ENCODE measurements around the gene NBEAL2. TPM values are rescaled to one million over a fixed set of nuclear protein-coding genes. Genes with fewer than 3 reads are reported as not detected.

NBEAL2 gene
- polyA plus RNA-seq, 4 donors: 25.5 to 51.8 (median 40.5) TPM

DNA sequence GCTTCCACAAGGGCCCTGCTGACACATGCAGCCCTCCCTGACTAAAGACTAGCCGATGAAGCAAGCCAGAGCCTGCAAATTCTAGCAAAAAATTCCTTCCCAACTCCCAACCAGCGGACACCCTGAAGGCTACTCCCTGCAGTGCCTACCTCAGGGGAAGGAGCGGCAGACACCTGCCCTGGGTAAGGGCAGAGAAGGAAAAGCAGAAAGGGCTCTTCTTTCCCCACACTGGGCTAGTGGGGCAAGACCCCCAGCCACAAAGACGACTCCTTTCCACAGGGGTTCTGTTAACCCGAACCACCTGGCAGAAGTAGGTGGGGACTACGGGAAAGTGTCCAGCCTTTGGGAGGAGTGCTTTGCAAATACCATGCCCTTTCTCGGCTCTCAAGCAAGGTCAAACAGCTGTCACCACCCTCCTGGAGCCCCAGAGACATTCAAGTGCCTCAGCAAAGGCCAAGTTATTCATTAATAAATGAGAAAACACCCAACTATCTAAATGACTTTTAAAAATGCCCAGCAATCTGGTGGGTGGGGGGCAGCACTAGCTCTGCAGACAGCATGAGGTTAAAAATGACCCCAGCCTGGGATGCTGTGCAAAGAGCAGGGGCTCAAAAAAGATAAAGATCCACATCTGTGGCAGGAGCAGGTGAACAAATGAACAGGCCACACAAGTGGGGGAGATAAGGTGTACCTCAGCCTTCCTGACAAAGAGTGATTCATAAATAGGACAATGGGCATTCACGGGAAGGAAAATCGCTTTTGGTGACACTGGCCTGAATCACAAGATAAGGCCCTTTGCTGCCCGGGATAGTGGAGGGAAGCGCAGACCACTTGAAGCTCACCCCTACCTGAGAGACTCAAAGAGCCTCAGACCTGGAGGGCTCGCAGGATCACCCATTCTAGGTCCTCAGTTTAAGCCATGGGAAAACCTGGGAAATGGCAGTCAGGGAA, 36.0 kb upstream of the NBEAL2 start:
- DNase-seq (ENCODE audit: low read depth in 4 of 4, low spot score in 2 of 4): no peak

DNA sequence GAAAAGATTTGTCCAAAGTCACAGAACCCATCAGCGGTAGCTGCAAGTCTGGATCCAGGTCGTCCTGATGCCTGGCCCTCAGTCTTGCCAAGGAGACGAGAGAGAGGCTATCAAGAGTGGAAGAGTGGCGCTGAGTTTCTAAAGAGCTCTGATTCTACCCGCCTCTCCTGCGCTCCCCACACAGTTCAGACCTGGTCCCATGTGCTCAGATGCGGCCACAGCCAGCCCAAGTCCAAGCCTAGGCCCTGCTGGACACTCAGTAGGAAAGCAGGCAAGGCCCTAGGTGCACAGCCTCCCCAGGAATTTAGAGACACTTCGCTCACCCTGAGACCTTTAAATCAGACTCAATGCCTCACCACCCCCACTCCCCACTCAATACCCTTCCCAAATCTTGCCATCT, 35.3 kb upstream of the NBEAL2 start:
- no peak for DNase-seq (ENCODE audit: low read depth in 4 of 4, low spot score in 2 of 4)

DNA sequence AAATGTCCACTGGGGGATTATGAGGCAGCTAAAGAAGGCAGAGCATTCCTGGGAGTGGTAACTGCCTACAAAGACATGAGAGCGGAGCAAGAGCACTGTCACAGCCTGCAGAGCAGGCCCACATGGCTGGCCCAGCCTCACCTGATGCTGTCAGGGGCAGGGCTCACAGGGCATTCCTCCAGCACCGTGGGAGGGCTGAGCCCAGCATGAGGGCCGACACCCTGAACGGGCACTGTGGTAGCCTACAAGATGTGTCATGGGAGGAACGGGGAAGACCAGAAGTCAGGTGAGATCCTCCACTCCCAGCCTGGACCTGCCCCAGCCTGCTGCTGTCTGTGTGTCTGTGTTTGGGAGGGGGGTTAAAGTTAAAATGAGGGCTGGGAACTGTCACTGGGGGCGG, 33.0 kb upstream of the NBEAL2 start:
- DNase-seq (ENCODE audit: low read depth in 4 of 4, low spot score in 2 of 4): no peak

DNA sequence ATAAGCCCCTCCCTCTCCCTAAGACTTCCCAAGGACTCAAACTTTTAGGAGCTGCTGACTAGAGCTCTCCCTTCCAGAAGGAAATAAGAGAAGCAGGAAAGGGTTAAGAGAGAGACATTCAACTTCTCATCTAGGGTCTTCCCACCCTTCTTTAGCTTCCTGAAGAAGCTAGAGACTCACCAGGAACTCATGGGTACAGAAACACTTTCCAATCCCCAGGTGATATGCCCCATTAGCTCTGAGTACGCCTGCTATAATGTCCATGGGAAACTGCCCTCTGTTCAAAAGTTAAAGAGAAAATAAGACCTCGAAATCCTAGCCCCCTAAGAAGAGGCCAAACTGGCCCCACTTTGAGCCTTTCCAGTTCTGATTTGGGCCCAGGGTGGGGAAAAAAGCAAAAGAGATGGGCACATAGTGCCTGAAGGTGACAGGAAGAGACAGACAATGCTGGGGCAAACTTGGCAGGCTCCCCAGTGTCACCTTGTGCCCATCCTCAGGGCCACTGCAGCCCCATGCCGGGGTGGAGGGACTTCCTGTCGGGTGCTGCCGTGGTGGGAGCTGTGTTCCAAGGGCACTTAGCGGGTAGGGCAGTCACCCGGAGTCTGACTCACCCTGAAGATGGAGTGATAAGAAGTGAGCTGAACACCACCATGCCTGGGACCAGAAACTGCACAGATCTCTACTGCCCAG, 32.5 kb upstream of the NBEAL2 start:
- DNase-seq (ENCODE audit: low read depth in 4 of 4, low spot score in 2 of 4): no peak

DNA sequence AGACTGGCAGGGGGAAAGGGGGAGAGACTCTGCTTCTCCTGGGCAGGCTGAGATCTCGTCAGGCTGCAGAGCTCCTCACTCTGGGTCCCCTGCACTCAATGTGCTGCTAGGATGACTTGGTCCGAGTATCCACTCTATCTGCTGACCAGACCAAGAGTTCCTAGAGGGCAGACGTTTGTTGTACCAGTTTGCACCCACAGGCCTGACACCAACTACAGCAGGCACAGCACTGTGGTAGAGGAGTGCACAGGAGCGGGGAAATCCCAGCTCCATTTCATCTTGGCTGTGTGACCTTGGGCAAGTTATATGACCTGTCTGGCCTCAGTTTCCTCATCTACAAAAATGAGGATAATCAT, 31.9 kb upstream of the NBEAL2 start:
- no peak for DNase-seq (ENCODE audit: low read depth in 4 of 4, low spot score in 2 of 4)

DNA sequence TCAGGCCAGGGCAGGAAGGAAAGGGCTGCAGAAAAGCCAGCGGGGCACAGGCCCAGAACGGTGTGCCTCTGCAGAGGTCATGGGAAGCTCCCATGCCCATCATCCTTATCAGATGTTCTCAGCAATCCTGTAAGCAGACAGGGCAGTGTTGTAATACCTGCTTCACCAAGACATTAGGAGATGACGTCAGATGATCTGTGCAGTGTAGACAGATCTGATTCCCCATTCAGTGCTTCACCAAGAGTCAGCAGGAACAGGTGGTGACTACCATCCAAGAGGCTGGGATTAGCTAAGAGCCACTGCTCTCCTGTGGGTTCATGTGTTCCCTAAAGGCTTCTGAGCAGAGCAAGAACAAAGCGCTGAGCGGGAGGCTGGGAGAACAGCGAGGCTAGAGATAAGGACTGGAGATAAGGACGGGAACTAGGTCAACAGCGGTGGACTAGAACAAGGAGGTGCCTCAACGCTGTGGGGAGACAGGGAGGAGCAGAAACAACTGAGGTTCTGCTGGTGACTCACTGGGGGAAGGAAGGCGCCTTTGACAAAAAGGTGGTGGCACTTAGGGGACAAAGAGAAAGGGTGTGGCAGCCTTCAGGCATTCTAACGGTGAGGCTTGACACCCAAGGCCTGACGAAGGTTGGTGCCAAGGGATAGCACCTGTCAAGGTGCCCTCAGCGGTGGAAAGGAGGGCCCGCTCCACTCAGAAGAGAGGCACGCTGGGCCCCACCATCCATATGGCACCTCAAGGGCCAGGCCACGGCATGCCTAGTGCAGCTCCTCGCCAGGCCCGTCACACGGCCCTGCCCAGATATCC, 31.3 kb upstream of the NBEAL2 start:
- DNase-seq (ENCODE audit: low read depth in 4 of 4, low spot score in 2 of 4): no peak

DNA sequence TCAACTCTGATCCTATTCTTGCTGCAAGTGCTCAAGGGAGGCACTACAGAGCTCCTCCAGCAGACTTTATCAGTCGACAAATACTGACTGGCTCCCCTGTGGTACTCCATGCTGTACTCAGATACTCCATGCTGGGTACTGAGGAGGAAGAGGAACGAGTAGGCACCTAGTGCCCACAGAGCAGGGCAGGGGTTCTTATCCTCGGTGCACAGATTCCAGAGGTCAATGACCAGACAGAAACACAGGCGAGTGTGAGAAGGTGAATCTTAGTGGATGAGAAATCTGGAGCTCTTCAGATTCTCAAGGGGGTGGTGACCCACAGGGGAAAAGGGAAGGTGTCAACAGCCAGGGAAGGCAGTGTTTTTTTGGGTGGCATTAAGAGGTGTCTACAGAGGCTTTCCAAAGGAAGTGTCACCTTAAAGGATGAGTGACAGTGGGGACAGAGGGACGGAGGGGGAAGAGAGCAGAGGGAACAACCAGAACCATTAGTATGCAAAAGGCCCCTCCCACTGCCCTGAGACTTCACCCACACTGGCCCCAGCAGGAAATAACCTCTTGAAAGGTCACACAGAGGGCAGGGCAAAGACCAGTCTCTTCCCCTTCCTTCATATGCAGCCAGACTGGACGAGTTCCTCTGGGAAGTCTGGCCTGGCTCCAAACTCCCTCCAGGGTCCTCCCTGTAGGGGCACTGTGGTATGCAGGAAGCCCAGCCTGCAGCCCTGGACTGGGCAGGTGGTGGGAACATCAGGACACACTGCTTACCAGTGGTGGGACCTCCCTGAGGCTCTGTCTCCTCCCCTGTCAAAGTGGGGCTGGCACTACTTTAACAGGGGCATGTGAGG, 30.4 kb upstream of the NBEAL2 start:
- DNase-seq (ENCODE audit: low read depth in 4 of 4, low spot score in 2 of 4): no peak

DNA sequence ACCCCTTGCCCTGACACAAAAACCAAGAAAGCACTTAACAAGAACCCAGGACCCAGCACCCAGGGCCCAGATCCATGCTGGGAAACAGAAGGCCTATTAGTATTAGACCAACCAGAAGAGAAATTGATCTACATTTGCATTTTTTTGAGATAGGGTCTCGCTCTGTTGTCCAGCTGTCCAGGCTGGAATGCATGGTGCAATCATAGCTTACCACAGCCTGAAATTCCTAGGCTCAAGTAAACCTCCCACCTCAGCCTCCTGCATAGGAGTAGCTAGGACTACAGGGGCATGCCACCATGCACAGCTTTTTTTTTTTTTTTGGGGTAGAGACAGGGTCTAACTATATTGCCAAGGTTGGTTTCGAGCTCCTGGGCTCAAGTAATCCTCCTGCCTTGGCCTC, 29.3 kb upstream of the NBEAL2 start:
- no peak for DNase-seq (ENCODE audit: low read depth in 4 of 4, low spot score in 2 of 4)

DNA sequence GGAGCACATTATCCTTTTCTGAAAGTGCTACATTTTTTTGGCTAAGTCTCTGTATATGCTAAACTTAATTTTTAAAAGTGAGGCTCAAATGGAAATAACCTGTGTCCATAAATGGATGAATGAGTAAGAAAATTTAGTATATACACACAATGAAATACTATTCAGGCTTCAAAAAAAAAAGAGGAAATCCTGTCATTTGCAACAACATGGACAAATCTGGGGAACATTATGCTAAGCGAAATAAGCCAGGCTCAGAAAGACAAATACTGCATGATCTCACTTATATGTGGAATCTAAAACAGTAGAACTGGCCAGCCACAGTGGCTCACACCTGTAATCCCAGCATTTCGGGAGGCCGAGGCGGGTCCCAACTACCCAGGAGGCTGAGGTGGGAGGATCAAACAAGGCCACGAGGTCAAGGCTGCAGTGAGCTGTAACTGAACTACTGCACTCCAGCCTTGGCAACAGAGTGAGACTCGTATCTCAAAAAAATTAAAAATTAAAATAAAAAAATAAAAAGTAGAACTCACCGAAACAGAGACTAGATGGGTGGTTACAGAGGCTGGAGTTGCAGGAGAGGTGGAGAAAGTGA, 28.7 kb upstream of the NBEAL2 start:
- no peak for DNase-seq (ENCODE audit: low read depth in 4 of 4, low spot score in 2 of 4)

DNA sequence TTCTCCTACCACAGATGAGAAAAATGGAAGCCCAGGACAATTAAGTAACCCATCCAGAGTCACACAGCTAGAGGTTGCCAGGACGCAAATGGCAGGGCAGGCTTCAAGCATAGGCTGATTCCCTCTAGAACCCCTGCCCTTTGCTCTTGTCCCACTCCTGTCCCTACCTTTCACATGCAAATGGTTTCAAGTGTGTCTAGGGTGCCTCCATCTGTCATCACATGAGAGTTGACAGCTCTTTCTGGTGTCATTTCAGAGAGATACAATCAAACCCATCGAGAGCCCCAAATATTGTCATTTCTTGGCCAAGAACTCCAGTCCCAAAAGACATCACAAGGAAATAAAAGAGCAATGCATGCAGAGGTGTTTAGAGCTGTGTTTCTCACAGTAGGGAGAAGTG, 26.7 kb upstream of the NBEAL2 start:
- no peak for DNase-seq (ENCODE audit: low read depth in 4 of 4, low spot score in 2 of 4)

DNA sequence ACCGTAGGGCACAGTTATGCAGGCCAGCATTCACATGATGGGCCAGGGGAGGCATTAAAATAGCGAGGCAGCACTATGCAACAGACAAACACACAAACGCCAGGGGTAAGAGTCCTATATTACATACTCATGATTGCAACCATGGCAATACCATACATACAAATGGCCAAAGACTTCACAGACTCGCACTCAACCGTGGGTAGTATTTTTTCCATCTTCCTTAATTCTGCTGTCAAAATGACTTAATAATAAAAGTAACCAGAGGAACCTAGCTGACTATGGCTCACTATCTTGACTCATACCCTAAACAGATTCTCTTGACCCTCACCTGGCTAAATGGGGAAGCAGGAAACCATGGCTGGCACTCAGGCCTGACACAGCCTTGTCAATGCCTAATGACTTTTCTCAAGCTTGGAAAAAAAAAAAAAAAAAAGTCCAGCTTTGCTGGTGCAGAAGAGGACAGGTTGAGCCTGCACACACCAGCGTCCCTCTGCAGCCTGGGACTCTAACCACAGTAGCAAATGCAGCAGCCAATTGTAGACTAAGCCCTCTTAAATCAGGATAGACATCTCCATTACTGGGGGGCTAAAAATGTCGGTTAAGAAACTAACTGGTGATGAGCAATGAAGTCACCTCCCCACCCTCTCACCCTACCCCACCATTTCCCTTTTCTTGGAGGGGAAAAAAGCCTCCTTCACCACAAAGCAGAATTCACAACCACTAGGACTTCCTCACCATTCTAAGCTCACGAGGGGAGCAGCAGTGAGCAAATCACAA, 26.0 kb upstream of the NBEAL2 start:
- DNase-seq (ENCODE audit: low read depth in 4 of 4, low spot score in 2 of 4): no peak

DNA sequence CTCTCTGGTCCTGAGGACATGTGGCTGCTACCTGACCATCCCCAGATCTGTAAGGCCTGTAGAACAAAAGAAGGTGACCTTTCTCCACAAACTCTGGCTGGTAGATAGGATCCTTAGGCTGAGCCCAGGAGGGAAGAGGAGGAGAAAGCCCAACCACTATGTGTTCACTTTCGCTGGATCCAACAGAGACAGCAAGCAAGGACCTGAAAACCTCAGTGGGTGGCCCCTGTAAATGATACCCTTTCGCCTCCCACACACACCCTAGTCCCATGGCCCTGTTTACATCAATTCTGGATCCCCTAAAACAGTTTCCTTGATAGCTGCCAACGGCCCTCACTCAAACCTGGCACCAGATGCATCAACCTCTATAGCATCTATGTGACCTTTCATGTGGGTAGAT, 25.3 kb upstream of the NBEAL2 start:
- DNase-seq (ENCODE audit: low read depth in 4 of 4, low spot score in 2 of 4): no peak

DNA sequence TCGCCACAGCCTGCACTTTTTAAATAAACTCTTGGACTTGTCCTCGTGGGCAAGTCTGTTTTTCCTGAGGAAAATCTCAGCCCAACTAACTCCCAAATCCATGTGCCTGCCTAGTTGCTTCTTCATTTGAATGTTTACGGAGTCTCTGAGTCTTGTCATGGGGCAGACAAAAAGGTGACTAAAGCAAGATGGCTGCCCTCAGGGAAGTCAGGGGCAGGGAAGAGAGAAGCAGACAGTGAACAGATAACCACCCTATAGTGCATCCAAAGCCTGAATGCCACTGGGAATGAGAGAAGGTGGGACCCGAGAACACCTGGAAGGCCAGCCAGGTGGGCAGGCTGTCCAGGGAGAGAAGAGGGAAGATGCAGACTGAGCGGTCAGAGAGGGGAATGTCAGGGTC, 24.3 kb upstream of the NBEAL2 start:
- DNase-seq (ENCODE audit: low read depth in 4 of 4, low spot score in 2 of 4): no peak

DNA sequence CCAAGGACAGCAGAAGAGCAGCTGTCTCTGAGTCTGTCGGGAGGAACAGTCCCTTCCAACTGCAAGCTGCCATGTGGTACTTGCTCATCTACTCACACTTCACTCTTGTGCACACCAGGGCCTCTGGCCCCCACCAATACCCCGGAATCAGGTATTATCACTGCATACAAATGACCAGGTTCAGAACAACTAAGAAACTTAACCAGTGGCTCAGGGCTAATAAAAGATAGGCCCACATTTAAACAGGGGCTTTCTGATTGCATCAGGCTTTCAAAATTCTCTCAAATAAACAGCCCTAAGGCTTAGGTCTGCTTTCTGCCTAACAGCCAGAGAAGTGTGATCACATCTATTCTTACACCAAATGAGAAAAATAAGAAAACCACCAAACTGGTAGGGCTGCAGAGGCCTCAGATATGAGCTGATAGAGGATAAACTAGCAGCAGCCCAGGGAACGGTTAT, 23.6 kb upstream of the NBEAL2 start:
- DNase-seq (ENCODE audit: low read depth in 4 of 4, low spot score in 2 of 4): no peak

DNA sequence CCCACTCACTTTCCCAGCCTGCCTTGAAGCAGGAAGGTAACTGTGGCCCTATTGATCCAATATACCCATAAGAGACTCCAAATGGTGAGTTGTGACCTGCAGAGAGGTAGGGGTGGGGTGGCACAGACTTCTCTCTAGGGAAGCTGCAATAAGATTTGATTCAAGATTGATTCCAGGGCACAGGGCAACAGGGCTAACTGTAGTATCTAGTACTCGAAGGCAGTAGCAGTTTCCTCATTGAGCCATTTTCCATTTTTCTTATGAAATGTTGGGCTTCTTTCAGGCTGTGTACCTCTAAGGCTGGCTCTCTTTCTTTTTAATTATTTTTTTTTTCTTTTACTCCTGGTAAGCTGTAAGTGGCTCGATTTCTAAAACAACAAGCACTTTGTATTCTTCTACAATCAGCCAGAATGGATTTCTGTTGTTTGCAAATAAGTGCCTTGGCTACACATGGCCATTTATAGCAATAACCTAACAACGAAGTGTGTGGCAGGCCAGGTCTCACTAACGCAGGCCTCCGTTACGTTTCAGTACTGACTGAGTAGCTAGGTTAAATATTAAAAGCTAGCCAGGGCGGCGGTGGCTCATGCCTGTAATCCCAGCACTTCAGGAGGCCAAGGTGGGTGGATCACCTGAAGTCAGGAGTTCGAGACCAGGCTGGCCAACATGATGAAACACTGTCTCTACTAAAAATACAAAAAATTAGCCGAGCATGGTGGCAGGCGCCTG, 22.2 kb upstream of the NBEAL2 start:
- no peak for DNase-seq (ENCODE audit: low read depth in 4 of 4, low spot score in 2 of 4)

DNA sequence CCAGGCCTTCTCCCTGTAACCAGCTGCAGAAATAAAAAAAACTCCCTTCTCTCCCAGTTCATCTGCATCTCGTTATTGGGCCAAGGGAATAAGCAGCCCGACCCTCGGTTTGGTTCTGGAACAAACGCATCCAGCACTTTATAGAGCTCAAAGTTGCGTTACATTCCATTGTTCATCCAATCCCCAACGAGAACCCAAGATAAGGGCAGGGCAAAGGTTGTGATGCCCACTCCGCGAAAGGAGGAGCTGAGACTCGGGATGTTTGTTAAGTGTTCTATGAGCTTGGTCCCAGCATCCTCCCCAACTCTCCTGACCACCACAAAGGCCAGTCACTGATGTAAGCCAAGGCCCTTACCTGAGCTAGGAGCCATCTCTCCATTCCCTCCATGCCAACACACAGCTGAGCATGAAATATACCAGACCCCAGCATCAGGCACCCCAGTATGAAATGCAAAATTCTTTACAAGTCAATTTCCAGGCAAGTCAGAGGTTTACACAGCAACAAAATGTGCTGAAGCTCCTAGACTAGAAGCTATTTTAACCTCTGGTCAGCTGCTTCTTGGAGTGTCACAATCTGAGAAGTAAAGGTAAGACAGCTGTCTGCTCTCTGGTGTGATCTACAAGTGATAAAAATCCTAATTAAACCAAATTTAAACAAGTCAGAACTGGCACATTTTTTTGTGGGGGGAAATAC, 20.9 kb upstream of the NBEAL2 start:
- DNase-seq (ENCODE audit: low read depth in 4 of 4, low spot score in 2 of 4): no peak

DNA sequence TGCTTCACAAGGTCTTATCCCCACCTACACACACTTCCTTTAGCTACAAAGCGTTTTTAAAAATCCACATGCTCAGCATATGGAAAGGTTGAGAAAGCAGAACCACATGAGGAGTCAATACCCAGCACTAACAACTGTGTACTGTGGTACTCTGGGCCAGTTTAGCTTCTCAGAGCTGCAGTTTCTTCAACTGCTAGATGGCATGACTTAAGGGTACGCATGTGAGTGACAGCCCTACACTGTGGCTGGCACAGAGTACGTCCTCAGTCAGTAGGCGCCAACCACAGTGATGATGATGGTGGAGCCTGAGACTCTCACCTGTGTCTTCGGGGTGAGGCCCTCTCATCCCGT, 20.3 kb upstream of the NBEAL2 start:
- no peak for DNase-seq (ENCODE audit: low read depth in 4 of 4, low spot score in 2 of 4)

DNA sequence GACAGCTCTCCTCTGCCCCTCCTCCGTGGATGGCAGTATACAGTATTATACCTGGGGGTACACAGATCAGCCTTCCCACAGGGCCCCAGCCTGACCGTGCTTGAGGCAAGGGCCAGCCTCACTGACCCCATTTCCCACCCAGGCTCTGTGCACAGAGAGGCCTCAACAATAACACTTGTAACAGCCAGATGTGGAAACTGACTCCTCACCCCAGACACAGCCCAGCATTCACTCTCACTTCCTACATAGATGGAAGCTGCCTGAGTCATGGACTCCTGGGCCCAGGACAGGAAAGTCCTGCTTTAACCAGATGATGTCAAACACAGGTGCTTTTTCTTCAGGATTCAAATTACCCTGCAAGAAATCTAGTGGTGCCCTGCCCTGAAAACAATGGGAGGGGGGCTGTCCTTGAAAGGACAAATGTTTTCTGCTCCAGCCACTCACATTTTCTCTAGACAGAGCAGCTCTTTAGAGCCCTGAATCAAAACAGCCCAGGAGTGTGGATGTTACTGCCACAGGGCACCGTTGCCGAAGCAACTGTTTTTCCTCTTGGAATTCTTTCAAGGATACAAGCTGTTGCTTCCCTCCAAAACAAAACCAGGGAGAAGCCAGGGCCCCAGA, 19.3 kb upstream of the NBEAL2 start:
- DNase-seq (ENCODE audit: low read depth in 4 of 4, low spot score in 2 of 4): no peak

Measured in left renal cortex interstitium (tissue), 4 donors.